HG03439 (cell line): ENCODE results near the gene ZFP91.

Experiments
- ATAC-seq: cut with Tn5 transposase; IDR thresholded peaks from one replicate; pipeline ENCODE4 v1.9.1; 2021; ENCODE audit warnings: mild to moderate bottlenecking, moderate library complexity; ENCODE audit not compliant: unreplicated experiment

ZFP91 gene

GRCh38 chr11:58582437-58582836 lies 3.6 kb downstream of the ZFP91 start:
- no peak for ATAC-seq

DNA sequence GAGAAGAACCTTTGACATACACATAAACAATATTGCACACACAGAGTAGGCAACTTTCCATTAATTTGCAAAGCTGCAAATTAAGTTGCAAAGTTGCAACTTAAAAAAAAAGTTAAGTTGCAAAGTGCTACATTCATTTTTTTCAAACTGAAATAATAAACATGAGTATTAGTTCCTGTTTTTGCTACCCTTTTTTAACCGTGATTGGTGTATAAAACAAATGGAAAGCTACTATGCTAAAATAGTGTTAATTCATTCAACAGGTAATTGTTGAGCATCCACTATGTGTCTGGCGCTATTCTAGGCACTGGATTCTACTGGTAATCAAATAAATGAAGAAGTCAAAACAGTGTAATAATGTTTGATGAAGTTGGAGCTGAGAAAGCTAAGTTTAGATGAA lies 8.1 kb downstream of the ZFP91 start:
- no peak for ATAC-seq

DNA sequence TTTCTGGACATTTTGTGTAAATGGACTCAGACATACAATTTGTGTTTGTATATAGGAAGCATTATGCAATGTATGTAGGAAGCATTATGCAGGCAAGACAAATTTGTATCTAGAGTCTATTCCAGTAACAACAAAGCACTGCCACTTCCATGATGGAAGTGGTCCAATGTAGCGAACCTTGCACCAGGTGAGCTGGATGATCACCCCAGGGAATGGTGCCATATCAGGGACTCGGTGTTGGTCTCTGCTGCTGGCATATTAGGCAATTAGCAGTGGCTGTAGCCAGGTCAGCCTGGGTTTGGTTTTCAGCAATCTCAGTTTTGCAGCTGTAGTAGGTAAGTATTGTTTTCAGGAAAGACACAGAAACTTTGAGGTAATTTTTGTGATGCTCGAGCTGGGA lies 12.8 kb downstream of the ZFP91 start:
- no peak for ATAC-seq

GRCh38 chr11:58592760-58593472 lies 14.1 kb downstream of the ZFP91 start:
- ATAC-seq, result no peak

GRCh38 chr11:58594826-58595225 lies 16.0 kb downstream of the ZFP91 start:
- no peak for ATAC-seq

- ATAC-seq, result no peak
These were observed 17.8 kb downstream of the ZFP91 start for GRCh38 chr11:58596621-58597020.

DNA sequence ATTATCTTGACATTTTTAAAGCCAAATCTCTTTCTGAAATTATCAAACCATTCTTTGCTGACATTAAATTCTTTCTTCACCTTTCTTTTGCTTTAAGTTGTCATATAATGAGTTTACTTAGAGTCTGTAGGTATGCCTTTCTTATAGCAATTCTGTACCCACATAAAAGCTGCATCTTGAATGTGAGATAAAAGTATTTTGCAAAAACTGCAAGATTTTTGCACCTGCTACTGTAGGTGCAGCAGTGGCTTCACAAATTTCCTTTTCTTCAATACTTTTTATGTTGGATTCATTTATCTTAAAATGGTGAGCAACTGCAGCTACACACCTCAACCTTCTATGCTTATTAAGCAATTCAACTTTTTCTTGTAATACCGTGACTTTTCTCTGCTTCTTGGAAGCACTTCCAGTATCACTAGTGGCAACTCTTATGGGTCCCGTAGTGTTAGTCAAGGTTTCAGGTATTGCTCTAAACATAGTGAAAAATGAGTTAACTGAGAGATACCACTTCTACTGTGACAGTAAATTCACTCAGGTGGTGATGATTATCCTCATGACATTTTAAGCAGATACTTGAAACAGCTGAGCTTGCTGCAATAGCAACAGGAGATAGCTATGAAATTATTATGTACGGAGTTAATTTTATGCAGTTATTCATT lies 18.8 kb downstream of the ZFP91 start:
- ATAC-seq, result no peak

GRCh38 chr11:58600510-58600909 lies 21.6 kb downstream of the ZFP91 start:
- no peak for ATAC-seq

GRCh38 chr11:58606930-58607714 lies 28.3 kb downstream of the ZFP91 start:
- ATAC-seq, result no peak

DNA sequence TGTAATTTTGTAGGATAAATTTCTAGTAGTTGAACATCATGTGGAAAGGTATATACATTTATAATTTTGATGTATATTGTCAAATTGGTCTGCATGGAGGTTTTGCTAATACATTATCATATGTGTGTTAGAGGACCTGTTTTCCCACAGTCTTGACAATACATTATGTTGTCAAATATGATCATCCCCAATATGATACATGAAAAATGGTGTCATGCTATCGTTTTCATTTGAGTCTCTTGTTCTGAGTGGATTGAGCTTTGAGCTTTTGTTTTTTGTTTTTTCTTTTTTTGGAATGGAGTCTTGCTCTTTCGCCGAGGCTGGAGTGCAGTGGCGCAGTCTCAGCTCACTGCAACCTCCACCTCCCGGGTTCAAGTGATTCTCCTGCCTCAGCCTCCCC lies 29.5 kb downstream of the ZFP91 start:
- ATAC-seq, result no peak

- ATAC-seq, result no peak
These were observed 30.9 kb downstream of the ZFP91 start for GRCh38 chr11:58609723-58610122.

- ATAC-seq, result no peak
These were observed 34.4 kb downstream of the ZFP91 start for GRCh38 chr11:58613228-58613627.

DNA sequence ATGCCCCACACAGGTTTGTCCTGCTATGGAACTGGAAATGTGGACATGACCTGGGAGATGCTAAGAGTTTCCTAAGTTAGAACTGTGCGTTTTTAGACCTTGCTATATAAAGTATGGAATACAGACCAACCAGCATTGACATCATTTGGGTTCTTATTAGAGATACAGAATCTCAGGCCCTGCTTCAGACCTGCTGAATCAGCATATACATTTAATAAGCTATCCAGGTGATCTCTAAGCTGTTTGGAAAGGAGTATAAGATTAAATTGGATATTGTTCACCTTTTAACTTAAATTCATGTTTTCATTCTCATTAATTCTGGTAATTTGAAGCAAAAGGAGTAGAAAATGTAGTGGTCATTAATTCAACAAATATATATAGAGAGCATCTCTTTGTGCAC lies 36.7 kb downstream of the ZFP91 start:
- ATAC-seq, result no peak

DNA sequence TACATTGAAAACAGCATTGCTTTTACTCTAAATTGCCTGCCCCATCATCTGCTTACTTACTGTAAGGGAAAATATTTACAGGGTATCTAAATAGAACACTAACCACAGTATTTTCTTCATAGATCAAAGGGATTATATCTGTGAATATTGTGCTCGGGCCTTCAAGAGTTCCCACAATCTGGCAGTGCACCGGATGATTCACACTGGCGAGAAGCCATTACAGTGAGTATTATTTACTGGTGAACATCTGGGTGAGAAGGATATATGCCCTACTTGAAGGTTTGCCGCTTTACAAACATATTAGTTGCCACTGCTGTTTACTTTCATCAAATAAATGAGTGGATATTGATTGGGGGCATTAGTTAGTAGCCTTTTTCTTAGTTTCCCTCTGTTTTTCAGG lies 37.7 kb downstream of the ZFP91 start:
- no peak for ATAC-seq

DNA sequence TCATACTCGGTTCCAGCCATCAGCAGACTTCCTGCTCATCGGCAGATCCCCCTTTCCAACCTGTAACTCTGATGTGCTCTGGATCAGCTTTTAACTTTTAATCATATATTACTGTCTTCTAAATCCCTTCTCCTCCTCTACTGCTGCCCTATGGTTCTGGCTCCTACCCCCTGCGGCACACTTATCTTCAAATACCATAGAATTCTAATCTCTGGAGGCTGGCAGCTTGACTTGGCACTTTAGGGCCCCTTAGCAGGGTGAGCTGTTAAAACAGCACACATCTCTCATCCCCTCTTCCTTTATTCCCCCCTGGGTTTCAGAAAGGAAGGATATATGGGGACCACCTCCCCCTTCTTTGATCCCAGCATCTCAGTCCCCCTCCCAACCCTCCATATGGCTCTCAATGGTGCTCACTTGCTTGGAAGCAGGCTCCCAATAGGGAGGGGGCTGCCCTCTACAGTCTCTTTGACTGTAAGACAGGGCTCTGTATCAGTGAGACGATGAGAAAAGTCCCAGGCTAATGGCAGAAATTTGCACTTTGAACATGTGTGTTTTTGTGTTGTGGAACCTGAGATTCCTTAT lies 39.2 kb downstream of the ZFP91 start:
- no peak for ATAC-seq

DNA sequence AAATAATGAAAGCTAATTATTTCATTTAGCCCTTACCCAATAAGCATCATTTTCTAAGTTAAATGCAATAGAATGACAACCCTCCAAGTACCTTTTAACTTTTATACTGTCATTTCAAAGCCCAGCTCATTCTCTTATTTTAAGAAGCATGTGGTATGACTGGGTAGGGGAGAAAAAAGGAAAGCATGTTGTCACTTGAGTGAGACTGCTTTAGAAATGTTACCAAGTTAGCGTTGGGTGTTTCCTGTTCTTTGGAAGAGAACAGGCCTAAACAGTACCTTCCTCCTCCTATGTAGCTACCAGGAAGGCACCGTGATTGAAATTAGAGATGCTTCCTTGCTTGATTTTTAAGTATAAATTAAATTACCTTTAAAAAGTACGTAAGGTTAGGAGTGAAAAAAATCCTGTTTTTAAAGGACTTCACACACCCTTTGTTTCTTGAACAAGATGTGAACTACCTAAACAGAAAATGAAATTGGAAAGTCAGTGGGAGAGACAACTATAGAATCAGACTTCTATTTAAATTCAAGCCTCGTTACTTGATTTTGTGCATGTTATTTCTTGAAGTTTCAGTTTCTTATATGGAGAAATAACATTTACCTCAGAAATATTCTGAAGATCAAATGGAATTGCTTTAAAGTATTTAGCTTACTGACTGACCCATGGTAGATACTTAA lies 42.9 kb downstream of the ZFP91 start:
- no peak for ATAC-seq

GRCh38 chr11:58622344-58622743 lies 43.5 kb downstream of the ZFP91 start, which contains the start of gene CNTF:
Gene CNTF, plus strand, starts transcription at chr11:58622665. Its CDS starts 88 bp downstream, at chr11:58622753.
- ATAC-seq, result no peak

GRCh38 chr11:58625086-58625485 lies 46.2 kb downstream of the ZFP91 start:
- no peak for ATAC-seq

GRCh38 chr11:58625826-58626460 lies 47.1 kb downstream of the ZFP91 start:
- no peak for ATAC-seq

GRCh38 chr11:58626934-58627483 lies 48.1 kb downstream of the ZFP91 start:
- ATAC-seq, result no peak
